Glutamatergic neuron (in vitro differentiated cells): ENCODE measurements around the gene PMIS2. TPM values are rescaled to one million over a fixed set of nuclear protein-coding genes. Genes with fewer than 3 reads are reported as not detected.

Experiments
- DNase-seq: peaks from one replicate; pipeline ENCODE4 v3.0.0; 2022
- H3K27ac Mint-ChIP-seq: one replicate; pipeline ENCODE4 v1.8.0; 2020; ENCODE audit warnings: mild to moderate bottlenecking, mixed read lengths, inconsistent platforms; ENCODE audit not compliant: unreplicated experiment
- H3K27me3 Mint-ChIP-seq: one replicate; pipeline ENCODE4 v1.8.0; 2020; ENCODE audit warnings: mild to moderate bottlenecking, moderate library complexity, mixed read lengths, inconsistent platforms; ENCODE audit not compliant: unreplicated experiment
- H3K36me3 Mint-ChIP-seq: one replicate; pipeline ENCODE4 v1.8.0; 2020; ENCODE audit warnings: mild to moderate bottlenecking, mixed read lengths, inconsistent platforms; ENCODE audit not compliant: unreplicated experiment
- H3K4me1 Mint-ChIP-seq: one replicate; pipeline ENCODE4 v1.8.0; 2020; ENCODE audit warnings: mild to moderate bottlenecking, low read depth, mixed read lengths, inconsistent platforms; ENCODE audit not compliant: unreplicated experiment
- H3K4me3 Mint-ChIP-seq: one replicate; pipeline ENCODE4 v1.8.0; 2020; ENCODE audit warnings: mild to moderate bottlenecking, mixed read lengths, inconsistent platforms; ENCODE audit not compliant: unreplicated experiment
- H3K9me3 Mint-ChIP-seq: one replicate; pipeline ENCODE4 v1.8.0; 2020; ENCODE audit warnings: mild to moderate bottlenecking, moderate library complexity, mixed read lengths, inconsistent platforms; ENCODE audit not compliant: unreplicated experiment
- CTCF ChIP-seq: fragments of 200-600 bp; sonication (generic); IDR thresholded peaks from one replicate; pipeline ENCODE4 v1.5.0; 2021; ENCODE audit not compliant: partially characterized antibody, unreplicated experiment
- total RNA-seq: library from RNA; stranded (reverse); fragmentation: NEBNext Ultra II Directional; extraction: Animal tissue kit (Norgen Biotek cat#: 25700); gene quantifications from one replicate; pipeline ENCODE4 v1.2.1, GENCODE V29; 2021; ENCODE audit not compliant: unreplicated experiment

The PMIS2 gene
- total RNA-seq, 1 donor from 2014 or later, result not detected

- Mint-ChIP-seq H3K36me3 (peaks cover 7% of the 10 kb centered on the region), H3K4me3 (no peak overlapping the region), H3K9me3 (peaks cover 6% of the 10 kb centered on the region), H3K27ac (no peak overlapping the region), H3K4me1 (no peaks in the 10 kb centered on the region), H3K27me3 (peaks cover 8% of the 10 kb centered on the region)
- no peak for TF ChIP-seq CTCF
- DNase-seq, result no peak
These were observed 23.9 kb downstream of the PMIS2 start for GRCh38 chr19:35609851-35610353.

GRCh38 chr19:35612224-35612558 lies 26.2 kb downstream of the PMIS2 start:
- DNase-seq, result no peak
- TF ChIP-seq CTCF, result no peak
- Mint-ChIP-seq H3K4me3 (peak overlapping the region; percentile 85), H3K27me3 (peaks cover 8% of the 10 kb centered on the region), H3K4me1 (no peaks in the 10 kb centered on the region), H3K36me3 (peaks cover 7% of the 10 kb centered on the region), H3K9me3 (peaks cover 6% of the 10 kb centered on the region), H3K27ac (no peak overlapping the region)

- peak; percentile 96 for DNase-seq
- no peak for TF ChIP-seq CTCF
- no peaks in the 10 kb centered on the region for H3K4me1 Mint-ChIP-seq
- H3K36me3 Mint-ChIP-seq, result peaks cover 7% of the 10 kb centered on the region
- peaks cover 8% of the 10 kb centered on the region for H3K27me3 Mint-ChIP-seq
- peak within 1 kb of the TSS; percentile 85 for H3K4me3 Mint-ChIP-seq
- H3K27ac Mint-ChIP-seq, result no peak within 1 kb of the TSS
- peaks cover 6% of the 10 kb centered on the region for H3K9me3 Mint-ChIP-seq
These were observed 26.8 kb downstream of the PMIS2 start, which contains the start of gene HAUS5 for GRCh38 chr19:35612559-35613321. HAUS5 (plus strand) TSS chr19:35612735; CDS start chr19:35612795, 60 bp downstream.

DNA sequence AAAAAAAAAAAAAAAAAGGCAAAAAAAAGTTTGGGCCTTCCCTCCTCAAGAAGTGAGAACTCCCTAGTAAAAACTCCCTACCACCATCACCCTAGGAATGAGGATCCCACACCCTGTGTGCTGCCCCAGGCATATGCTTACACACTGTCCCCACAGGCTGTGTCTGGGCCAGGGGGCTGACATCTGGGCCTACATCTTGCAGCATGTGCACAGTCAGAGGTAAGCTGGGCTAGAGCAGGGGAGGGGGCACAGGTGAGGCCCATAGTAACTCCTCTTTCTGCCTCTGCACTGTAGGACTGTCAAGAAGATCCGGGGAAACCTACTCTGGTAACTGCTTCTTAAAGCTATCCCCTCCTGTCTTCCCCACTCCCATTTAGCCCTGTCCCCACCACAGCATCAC lies 27.6 kb downstream of the PMIS2 start:
- Mint-ChIP-seq H3K9me3 (peaks cover 4% of the 10 kb centered on the region), H3K4me3 (peak overlapping the region; percentile 85), H3K27me3 (peaks cover 8% of the 10 kb centered on the region), H3K4me1 (no peaks in the 10 kb centered on the region), H3K36me3 (peaks cover 2% of the 10 kb centered on the region), H3K27ac (no peak overlapping the region)
- DNase-seq, result no peak
- no peak for TF ChIP-seq CTCF

- no peak overlapping the region for H3K27ac Mint-ChIP-seq
- no peaks in the 10 kb centered on the region for H3K36me3 Mint-ChIP-seq
- peaks cover 8% of the 10 kb centered on the region for H3K27me3 Mint-ChIP-seq
- TF ChIP-seq CTCF, result no peak
- peaks cover 4% of the 10 kb centered on the region for H3K9me3 Mint-ChIP-seq
- no peak for DNase-seq
- H3K4me1 Mint-ChIP-seq, result no peaks in the 10 kb centered on the region
- H3K4me3 Mint-ChIP-seq, result no peak overlapping the region
These were observed 29.1 kb downstream of the PMIS2 start for GRCh38 chr19:35615036-35615435.
